GM21528 (cell line): ENCODE data around the gene ATXN10.

Experiments used
- ATAC-seq: cut with Tn5 transposase; IDR thresholded peaks from one replicate; pipeline ENCODE4 v1.9.1; 2021; ENCODE audit warnings: mild to moderate bottlenecking, moderate library complexity; ENCODE audit not compliant: unreplicated experiment, low FRiP score

Gene ATXN10

DNA sequence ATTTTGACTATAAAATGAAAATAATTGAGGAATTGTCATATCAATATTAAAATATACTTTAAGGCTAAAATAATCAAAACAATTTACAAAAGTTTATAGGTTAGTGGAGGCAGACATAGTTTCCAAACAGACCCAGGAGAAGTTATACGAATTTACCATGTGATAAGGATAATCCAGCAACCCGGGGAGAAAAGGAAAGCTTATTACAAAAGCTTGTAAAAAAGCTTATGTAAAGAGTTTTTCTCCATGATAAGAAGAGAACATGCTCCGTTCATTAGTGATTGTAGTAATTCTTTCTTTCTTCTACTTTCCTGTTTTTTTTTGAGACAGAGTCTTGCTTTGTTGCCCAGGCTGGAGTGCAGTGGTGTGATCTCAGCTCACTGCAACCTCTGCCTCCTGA lies 79.0 kb downstream of the ATXN10 start:
- no peak for ATAC-seq

- no peak for ATAC-seq
Observed at GRCh38 chr22:45752036-45752435, 80.4 kb downstream of the ATXN10 start.

DNA sequence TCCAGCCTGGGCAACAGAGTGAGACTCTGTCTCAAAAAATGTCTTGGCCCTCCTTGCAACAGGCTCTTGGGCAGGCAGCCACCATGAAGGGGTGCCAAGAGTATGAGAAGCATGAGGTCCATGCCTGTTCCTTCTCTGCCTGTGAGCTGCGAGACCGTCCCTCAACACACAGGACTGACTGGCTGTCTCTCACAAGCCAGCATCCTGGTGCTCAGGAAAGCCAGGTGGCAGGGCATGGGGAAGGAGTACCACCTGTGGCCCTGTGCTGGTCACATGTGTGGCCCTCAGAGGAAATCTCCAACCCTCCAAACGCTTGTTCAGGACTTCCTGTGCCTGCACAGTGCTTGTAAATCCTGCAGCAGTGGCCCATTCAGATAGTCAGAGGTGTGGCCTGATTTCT lies 83.2 kb downstream of the ATXN10 start:
- no peak for ATAC-seq

DNA sequence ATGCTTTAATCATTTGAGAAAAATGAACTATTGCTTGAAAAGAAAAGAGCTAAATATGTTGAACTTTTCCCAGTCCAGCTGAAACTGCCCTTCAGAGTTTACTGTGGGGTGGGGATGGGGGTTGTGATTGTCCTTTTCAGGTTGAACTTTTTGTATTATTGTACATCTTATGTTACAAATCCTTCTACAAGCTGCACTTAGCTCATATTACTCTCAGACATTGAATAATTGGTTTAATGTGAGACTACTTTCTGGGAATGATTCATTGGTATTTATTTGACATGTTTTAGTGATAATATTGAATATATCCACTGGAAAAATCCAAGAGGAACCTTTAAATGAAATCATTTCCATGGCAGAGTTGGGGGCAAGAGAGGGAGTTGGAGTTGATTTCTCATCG lies 84.9 kb downstream of the ATXN10 start:
- ATAC-seq, result no peak

DNA sequence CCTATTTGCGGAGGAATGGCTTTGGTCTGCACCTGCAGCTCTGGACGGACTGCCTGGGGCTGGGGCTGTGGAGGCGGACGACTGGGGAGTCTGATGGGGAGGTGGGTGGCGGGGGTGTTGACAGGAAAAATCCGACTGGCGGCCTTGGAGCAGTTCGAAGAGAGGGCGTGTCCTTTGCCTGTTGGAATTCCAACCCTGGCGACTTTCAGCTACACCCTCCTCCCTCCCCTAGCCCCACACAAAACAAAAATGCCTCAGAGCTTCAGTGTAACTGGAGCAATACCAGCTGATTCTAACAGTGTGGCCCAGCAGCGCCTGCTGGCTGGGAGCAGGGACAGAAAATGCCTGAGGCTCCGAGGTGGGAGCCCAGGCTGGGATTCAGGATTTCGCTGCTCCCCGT lies 85.4 kb downstream of the ATXN10 start:
- ATAC-seq, result no peak

DNA sequence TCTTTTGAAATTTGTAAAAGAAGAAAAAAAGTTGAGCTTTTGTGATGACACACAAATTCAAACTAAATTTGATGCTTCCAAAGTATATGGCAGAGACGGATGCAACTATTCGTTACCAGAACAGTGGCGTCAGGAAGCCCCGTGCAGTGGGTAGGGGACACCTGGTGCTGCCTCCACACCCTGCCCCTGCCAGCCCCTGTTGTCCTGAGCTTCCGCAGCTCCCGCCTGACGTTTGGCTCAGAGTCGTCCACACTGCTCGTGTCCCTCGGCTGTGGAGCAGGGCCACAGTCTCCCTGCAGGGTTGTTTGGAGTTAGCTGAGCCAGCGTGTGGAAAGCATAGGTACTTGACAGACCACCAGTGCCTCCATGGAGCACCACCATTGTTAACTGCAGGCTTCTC lies 86.3 kb downstream of the ATXN10 start:
- no peak for ATAC-seq

- ATAC-seq, result no peak
Observed at GRCh38 chr22:45758603-45759002, 87.0 kb downstream of the ATXN10 start.

DNA sequence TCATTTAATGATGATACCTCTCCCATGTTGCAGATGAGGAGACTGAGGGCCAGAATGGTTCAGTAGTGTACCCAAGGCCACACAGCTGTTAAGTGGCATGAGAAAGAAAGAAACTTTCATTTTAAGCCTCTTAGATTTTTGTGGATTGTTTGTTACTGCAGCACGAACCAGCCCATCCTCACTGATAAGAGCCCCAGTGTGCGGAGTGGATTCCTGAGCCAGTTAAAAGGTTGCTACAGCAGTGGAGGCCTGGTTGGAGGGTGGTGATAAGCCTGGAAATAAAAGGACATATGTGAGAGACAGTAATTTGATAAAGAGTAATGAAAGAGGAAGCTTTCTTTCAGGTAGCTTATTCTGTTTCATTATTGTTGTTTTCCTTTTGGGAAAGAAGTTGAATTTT lies 89.0 kb downstream of the ATXN10 start:
- ATAC-seq, result no peak

DNA sequence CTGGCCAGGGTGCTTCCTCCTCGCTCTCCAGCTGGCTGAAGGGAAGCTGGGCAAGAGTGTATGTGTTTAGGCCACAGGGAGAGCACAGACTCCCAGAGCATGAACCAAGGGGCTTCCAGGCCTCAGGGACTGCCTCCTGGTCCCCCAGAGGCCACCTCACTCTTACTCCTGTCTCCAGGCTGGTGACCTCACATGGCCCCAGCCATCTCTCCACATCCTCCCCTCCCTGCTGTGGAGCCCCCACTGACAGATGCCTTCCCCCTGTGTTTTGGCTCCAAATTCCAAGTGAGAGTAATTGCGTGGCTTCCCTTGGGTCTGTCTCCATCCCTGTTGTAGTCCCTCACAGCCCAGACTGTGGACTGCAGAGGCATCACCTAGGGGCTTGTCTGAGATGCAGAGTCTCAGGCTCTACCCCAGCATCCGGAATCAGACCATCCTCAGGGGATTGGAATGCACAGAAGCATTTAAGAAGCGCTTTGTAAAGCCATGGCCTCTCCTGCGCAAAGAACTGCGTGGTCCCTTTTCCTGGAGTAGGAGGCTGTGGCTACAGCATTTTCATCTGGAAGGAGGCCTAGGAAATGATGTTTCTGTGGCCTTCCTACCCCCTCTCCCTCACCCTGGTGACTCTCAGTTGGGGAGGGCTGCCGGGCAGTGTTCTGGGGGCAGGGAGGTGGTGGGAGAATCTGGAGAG lies 91.1 kb downstream of the ATXN10 start:
- no peak for ATAC-seq

GRCh38 chr22:45763236-45763624 lies 91.6 kb downstream of the ATXN10 start:
- no peak for ATAC-seq

DNA sequence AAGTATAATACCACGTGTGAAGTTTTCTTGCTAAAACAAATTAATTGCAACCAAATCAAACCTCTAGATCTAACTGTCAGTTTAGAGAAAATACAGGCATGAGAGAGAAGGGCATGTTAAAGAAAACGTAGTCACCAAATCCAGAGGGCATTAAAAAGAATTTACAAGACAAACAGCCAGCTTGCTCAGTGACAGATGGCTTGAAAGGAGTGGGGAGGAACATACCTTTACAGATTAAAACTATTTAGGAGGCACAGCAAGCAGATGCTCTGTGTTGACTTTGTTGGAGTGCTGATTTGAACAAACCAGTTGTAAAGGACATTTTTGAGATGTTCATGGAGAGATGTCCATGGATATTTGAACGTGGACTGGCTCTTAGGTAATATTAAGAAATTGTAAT lies 96.9 kb downstream of the ATXN10 start:
- no peak for ATAC-seq

GRCh38 chr22:45769569-45770210 lies 98.1 kb downstream of the ATXN10 start:
- no peak for ATAC-seq

- ATAC-seq, result no peak
Observed at GRCh38 chr22:45770506-45770905, 98.9 kb downstream of the ATXN10 start.

DNA sequence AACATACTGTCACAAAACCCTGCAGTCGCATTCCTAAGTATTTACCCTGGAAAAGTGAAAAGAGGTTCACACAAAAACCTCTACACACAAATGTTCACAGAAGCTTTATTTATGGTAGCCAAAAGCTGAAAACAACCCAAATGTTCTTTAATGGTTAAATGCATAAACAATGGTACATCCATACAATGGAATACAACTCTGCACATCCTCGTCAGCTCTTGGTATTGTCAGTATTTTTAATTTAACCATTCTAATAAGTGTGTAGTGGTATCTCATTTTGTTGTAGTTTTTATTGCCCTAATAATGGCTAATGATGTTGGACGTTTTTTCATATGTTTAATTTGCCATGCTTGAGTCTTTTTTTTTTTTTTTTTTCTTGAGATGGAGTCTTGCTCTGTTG lies 99.4 kb downstream of the ATXN10 start:
- no peak for ATAC-seq

GRCh38 chr22:45771711-45772110 lies 100.1 kb downstream of the ATXN10 start:
- ATAC-seq, result no peak

GRCh38 chr22:45772743-45773142 lies 101.1 kb downstream of the ATXN10 start:
- ATAC-seq, result no peak

GRCh38 chr22:45774001-45774670 lies 102.5 kb downstream of the ATXN10 start:
- ATAC-seq, result no peak

GRCh38 chr22:45775062-45775461 lies 103.4 kb downstream of the ATXN10 start:
- peak; percentile 19 for ATAC-seq

DNA sequence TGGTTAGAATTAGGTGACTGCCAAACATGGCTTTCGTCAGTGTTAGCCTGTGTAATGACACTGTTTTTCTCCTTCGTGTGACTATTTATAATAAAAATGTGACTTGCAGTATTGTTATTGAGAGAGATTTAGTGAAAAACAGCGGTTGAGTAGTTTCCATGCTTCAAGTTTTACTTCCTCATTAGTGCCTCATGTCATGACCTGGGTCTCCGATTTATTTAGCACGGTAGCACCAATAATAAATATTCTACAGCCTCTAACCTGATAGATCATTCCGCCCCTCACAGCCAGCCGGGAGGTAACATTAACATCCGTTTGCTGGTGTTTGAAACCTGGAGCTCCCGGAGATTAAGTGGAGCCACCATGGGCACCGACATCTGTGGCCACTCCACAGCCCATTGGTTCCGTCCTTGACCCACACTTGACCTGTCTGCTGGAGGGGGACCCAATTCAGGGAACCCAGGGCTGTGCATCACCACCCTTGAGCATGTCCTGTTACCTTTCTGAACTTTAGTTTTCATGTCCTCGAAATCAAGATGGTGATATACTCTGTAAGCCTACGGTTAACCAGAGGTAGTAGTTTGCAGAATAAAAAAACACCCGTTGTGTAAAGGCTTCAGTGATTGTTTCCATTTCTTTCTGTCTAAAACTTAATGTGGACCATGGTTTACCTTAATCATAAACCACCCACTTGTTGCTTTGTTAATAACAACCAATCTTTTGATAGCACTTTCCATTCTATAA lies 104.1 kb downstream of the ATXN10 start:
- ATAC-seq, result peak; percentile 77

DNA sequence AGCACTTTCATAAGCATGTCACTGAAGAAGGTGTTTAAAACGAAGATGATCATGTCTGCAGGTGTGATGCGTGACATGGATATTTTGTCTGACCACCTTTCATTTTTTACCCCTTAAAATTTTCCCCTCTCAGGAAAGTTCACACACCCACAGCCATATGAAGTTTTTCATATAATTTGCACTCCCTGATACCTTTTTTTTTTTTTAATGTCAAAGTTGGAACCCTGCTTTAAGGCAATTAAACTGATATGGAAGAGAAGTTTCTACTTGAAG lies 104.6 kb downstream of the ATXN10 start:
- no peak for ATAC-seq

DNA sequence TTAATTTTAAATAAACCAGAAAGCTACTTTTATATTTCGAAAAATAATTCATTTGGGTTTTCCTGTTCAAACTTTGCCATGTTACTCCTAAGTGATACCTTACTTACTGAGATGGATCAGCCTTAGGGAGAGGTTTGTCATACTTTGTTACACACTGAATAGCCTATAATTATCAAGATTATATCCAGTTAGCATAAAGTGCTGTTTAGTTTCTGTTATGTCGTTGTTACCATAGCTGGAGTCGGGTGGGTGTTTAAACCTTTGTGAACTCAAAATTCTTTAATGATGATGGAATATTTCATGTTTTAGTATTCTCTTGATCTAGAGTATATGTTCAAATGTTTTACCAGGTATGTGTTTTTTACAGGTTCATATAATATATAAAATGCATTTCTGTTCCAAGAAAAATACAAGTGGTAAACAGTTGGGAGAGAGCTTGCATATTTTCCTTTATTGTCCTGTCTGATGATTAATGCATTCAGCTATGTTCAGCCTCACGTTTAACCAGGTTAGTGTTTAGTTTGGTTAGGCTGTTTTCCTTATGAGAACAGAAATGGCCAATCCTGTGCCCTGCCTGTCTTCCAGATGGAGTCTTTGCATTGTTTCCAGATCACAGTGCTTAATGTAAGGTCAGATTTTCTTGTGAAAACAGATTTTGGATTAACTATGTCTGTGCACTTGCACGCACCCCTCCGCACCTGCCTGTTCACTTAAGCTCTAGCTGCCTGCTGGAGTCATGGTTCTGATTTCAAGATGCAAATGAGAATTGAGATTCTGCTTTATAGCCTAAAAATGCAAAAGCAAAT lies 105.6 kb downstream of the ATXN10 start:
- no peak for ATAC-seq
